Upper lobe of left lung (tissue), 4 donors: ENCODE measurements around the gene FAM111B.

Experiments used
- POLR2A ChIP-seq, 4 donors: fragments of 450-650 bp; IDR thresholded peaks; one replicate each; pipeline ENCODE4 v1.5.1; 2016 to 2017; ENCODE audit warnings: antibody characterized with exemption in 4 of 4, mild to moderate bottlenecking in 2 of 4
- TF ChIP-seq, protein P1 (sequence below), 6 experiments: fragments of 450-650 bp in 4 of 6; fragments of 200-600 bp in 2 of 6; sonication (generic) in 2 of 6; IDR thresholded peaks; one replicate each; pipeline ENCODE4 v1.5.1; 2016 to 2019; ENCODE audit warnings: antibody characterized with exemption in 6 of 6

DNA sequence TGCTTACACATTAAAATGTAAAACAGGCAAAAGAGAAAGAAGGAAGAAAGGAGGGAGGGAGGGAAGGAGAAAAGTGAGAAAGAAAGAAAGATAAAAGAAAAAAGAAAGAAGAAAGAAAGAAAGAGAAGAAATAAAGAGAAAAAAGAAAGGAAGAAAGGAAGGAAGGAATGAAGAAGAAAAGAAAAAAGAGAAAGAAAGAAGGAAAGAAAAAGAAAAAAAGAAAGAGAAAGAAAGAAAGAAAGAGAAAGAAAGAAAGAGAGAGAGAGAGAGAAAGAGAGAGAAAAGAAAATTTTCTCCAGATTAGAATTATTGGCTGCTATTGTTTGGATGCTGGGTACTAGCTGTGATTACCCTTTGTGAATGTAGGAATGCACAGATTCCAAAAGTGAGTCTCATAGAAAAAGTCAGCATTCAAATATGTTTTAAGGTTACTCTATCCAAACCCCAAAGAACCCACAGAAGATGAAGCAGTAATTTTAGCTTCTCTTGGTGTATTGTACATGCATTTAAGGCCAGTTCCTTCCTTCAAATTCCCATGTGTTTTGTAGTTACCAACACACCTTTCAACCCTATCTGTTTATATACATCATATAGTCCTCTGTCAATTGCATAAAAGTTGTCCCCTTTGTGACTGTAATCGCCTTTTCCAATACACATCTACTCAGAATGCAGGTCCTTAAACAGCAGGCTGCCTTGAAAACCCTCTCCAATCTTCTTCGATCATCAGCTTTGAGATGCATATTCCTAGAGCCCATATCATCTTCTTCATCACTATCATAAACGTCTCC lies 34.8 kb downstream of the FAM111B start:
- TF ChIP-seq, protein P1, sequence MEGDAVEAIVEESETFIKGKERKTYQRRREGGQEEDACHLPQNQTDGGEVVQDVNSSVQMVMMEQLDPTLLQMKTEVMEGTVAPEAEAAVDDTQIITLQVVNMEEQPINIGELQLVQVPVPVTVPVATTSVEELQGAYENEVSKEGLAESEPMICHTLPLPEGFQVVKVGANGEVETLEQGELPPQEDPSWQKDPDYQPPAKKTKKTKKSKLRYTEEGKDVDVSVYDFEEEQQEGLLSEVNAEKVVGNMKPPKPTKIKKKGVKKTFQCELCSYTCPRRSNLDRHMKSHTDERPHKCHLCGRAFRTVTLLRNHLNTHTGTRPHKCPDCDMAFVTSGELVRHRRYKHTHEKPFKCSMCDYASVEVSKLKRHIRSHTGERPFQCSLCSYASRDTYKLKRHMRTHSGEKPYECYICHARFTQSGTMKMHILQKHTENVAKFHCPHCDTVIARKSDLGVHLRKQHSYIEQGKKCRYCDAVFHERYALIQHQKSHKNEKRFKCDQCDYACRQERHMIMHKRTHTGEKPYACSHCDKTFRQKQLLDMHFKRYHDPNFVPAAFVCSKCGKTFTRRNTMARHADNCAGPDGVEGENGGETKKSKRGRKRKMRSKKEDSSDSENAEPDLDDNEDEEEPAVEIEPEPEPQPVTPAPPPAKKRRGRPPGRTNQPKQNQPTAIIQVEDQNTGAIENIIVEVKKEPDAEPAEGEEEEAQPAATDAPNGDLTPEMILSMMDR (IDR thresholded peaks at IDR 0.05), result no peak
- no peak for TF ChIP-seq POLR2A (IDR thresholded peaks at IDR 0.05)
